Upper lobe of left lung (tissue), 4 donors: Measurements from ENCODE around the gene ZNF385D.

Experiments
- CTCF ChIP-seq, 6 experiments: fragments of 450-650 bp in 4 of 6; fragments of 200-600 bp in 2 of 6; sonication (generic) in 2 of 6; IDR thresholded peaks; one replicate each; pipeline ENCODE4 v1.5.1; 2016 to 2019; ENCODE audit warnings: antibody characterized with exemption in 6 of 6
- EP300 ChIP-seq, 4 donors: sonication (generic); formaldehyde crosslinking; IDR thresholded peaks; one replicate each; pipeline ENCODE4 v1.5.1; 2017; ENCODE audit warnings: antibody characterized with exemption in 4 of 4, control low read depth in 2 of 4
- POLR2A ChIP-seq, 4 donors: fragments of 450-650 bp; IDR thresholded peaks; one replicate each; pipeline ENCODE4 v1.5.1; 2016 to 2017; ENCODE audit warnings: antibody characterized with exemption in 4 of 4, mild to moderate bottlenecking in 2 of 4

- no peak for TF ChIP-seq POLR2A (IDR thresholded peaks at IDR 0.05)
- no peak for TF ChIP-seq CTCF (IDR thresholded peaks at IDR 0.05)
- TF ChIP-seq EP300 (IDR thresholded peaks at IDR 0.05) = no peak
Observed at GRCh38 chr3:21718943-21719591, 31.9 kb downstream of the ZNF385D start.
